H1 (cell line): ENCODE results near the gene LPP. TPM values are rescaled to one million over a fixed set of nuclear protein-coding genes. Genes with fewer than 3 reads are reported as not detected.

Experiments used
- EZH2 ChIP-seq: fragments of 200-600 bp; sonication (generic); IDR thresholded peaks from 2 replicates; pipeline ENCODE4 v1.7.1; 2012; ENCODE audit warnings: low read depth, mild to moderate bottlenecking, moderate library complexity, low read length, inconsistent platforms; ENCODE audit not compliant: severe bottlenecking
- HDAC6 ChIP-seq: IDR thresholded peaks from one replicate; pipeline ENCODE4 v1.7.1; 2012; ENCODE audit warnings: low read depth, mild to moderate bottlenecking, inconsistent platforms, low read length, moderate library complexity
- SRF ChIP-seq: IDR thresholded peaks from 2 replicates; pipeline ENCODE4 v1.6.1; 2011; ENCODE audit warnings: mild to moderate bottlenecking, low read depth, low read length, moderate library complexity
- polyA plus RNA-seq, 7 experiments: library from polyadenylated mRNA; depleted of rRNA in 3 of 7; stranded (reverse) in 5 of 7; unstranded in 2 of 7; fragments of >200 nt in 5 of 7; fragments of 200-250 nt in 2 of 7; gene quantifications; 1 replicate in 5 of 7; 2 replicates in 1 of 7; 4 replicates in 1 of 7; pipeline versions ENCODE4 v1.2.1 to v1.2.3, GENCODE V29; 2011 to 2013; ENCODE audit warnings: missing spikeins in 2 of 7, mixed read lengths in 2 of 7
- total RNA-seq: library from RNA; stranded (reverse); fragmentation: NEBNext Ultra II Directional; extraction: Animal tissue kit (Norgen Biotek cat#: 25700); gene quantifications from 2 replicates; pipeline ENCODE4 v1.2.1, GENCODE V29; 2021

Gene LPP
- total and polyA plus RNA-seq, 2 of the 8 experiments (the other 6 are each of a cell fraction or from before 2014, with no cell fraction given): 10.0 to 53.3 TPM

DNA sequence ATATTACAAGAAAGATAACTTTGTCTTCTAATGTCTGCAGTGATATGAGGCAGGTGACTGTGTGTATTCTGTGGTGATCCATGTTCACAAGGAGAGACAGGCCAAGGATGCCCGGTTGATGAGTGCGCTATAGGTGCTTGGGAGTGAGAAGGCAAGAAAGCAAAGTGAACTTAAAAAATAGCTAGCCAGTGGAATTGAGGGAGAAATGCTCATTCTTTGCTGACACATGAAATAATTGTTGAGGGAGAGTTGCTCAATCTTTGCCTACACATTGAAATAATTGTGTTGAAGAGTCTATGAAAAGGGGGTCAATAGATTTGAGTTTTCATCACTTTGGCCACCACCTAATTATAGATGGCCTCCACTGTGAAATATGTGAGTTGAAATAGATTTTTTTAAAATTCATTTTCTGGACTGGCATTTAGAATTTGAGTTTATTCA is 156.3 kb downstream of the LPP start (continued):
- no peak for TF ChIP-seq SRF
- no peak for TF ChIP-seq EZH2
- TF ChIP-seq HDAC6: no peak
